ENCODE results near the gene PPM1F. TPM values are rescaled to one million over a fixed set of nuclear protein-coding genes. Genes with fewer than 3 reads are reported as not detected.

PPM1F gene
- total and polyA plus RNA-seq, 10 of the 15 experiments (the other 5 are each of a cell fraction or from before 2014, with no cell fraction given), result 0.55 to 26.3 (median 9.7) TPM

- TF ChIP-seq SKIL (IDR thresholded peaks at IDR 0.05; ENCODE audit: low read depth, poor library complexity, severe bottlenecking) (no peak), SUZ12 (IDR thresholded peaks at IDR 0.05; ENCODE audit: unreplicated experiment) (no peak), ZNF384 (IDR thresholded peaks at IDR 0.05; ENCODE audit: borderline replicate concordance, low read depth, low read length) (no peak)
Observed at GRCh38 chr22:21921729-21922128, 30.9 kb downstream of the PPM1F start (continued).

- ChIA-PET SMC1A (ENCODE audit: uncharacterized antibody, unreplicated experiment) (no interaction called here), RAD21 (ENCODE audit: unreplicated experiment) (no interaction called here), POLR2A (no interaction called here), CTCF (interaction anchor here (0.9 kb wide), 1 partner anchor 138 kb away, joined by 3 read pairs; no protein-coding TSS in a partner anchor)
- in situ Hi-C loops (cut with MboI) (no loop called here), intact Hi-C loops (cut with micrococcal nuclease; ENCODE audit: unreplicated experiment) (no loop called here)
- no peak for FAIRE-seq
- DNase-seq (ENCODE audit: low read depth, low spot score), result no peak
- 59% methylated on average over 13 of the region's 13 CpGs for WGBS (ENCODE audit: insufficient coverage, insufficient replicate concordance, low lambda C conversion rate, missing lambda C conversion rate)
- Histone ChIP-seq H4K20me1 (ENCODE audit: control insufficient read depth, insufficient read depth) (no peaks in the 10 kb centered on the region), H3K4me3 (no peak overlapping the region), H3K9me3 (replicated peaks; ENCODE audit: control insufficient read depth, insufficient read depth, low read length) (no peaks in the 10 kb centered on the region), H3K79me2 (ENCODE audit: control insufficient read depth, insufficient read depth, low read length) (no peaks in the 10 kb centered on the region), H2AFZ (ENCODE audit: control insufficient read depth, low read depth, low read length) (no peak overlapping the region), H3K27me3 (replicated peaks in 1 of 2; ENCODE audit: control insufficient read depth in 2 of 2, insufficient read depth in 2 of 2, low read length in 1 of 2) (no peaks in the 10 kb centered on the region), H3K9ac (ENCODE audit: control insufficient read depth, insufficient read depth, low read length) (no peak overlapping the region), H3K4me1 (ENCODE audit: control insufficient read depth, insufficient read depth, low read length) (no peaks in the 10 kb centered on the region), H3K27ac (ENCODE audit: control insufficient read depth, insufficient read depth) (no peak overlapping the region), H3K4me2 (ENCODE audit: control insufficient read depth, insufficient read depth) (no peak overlapping the region), H3K36me3 (ENCODE audit: control insufficient read depth in 2 of 2, insufficient read depth in 2 of 2, low read length in 1 of 2) (no peaks in the 10 kb centered on the region)
- no peak for ATAC-seq
- TF ChIP-seq IKZF2 (IDR thresholded peaks at IDR 0.05) (no peak), MTA3 (IDR thresholded peaks at IDR 0.05; ENCODE audit: borderline replicate concordance, low read length) (no peak), ZNF622 (IDR thresholded peaks at IDR 0.05) (no peak), HDGF (IDR thresholded peaks at IDR 0.05) (no peak), NKRF (conservative IDR thresholded peaks at IDR 0.05) (no peak), FOXK2 (IDR thresholded peaks at IDR 0.05) (no peak), IRF5 (IDR thresholded peaks at IDR 0.05; ENCODE audit: borderline replicate concordance) (no peak), BCLAF1 (IDR thresholded peaks at IDR 0.05) (no peak), BACH1 (IDR thresholded peaks at IDR 0.05; ENCODE audit: borderline replicate concordance) (no peak)
- BruUV-seq (replicated peaks), result no TSS peak
Observed at GRCh38 chr22:21921184-21921721, 31.4 kb downstream of the PPM1F start.

Data from GM12878 (cell line).